ENCODE results near the gene TMED6. TPM values are rescaled to one million over a fixed set of nuclear protein-coding genes. Genes with fewer than 3 reads are reported as not detected.
A peak's percentile ranks its signal among the peaks of the same experiment; 100 is the strongest.

TMED6 gene
- total and polyA plus RNA-seq, 2 experiments from 2014 or later: 0.29 TPM; not detected in 1

GRCh38 chr16:69364088-69364487 is 12.5 kb upstream of the TMED6 start (continued):
- TF ChIP-seq ZNF462 (CRISPR knock-in tag; IDR thresholded peaks at IDR 0.05) (no peak), EZH2phosphoT487 (IDR thresholded peaks at IDR 0.05; ENCODE audit: unreplicated experiment) (no peak), CTCF (conservative IDR thresholded peaks at IDR 0.05; ENCODE audit: low read depth in 2 of 2) (no peak), STAT1 (IDR thresholded peaks at IDR 0.05; ENCODE audit: unreplicated experiment) (no peak), ZNF114 (CRISPR knock-in tag; IDR thresholded peaks at IDR 0.05) (no peak), NANOG (IDR thresholded peaks at IDR 0.05; ENCODE audit: borderline replicate concordance) (no peak), EZH2 (IDR thresholded peaks at IDR 0.05; ENCODE audit: low read depth, unreplicated experiment) (no peak)

GRCh38 chr16:69363281-69363717 is 11.7 kb upstream of the TMED6 start:
- no peak overlapping the region for H3K27ac Mint-ChIP-seq
- TF ChIP-seq ZNF462 (CRISPR knock-in tag; IDR thresholded peaks at IDR 0.05) (no peak), POLR2AphosphoS5 (IDR thresholded peaks at IDR 0.05; ENCODE audit: low read depth) (no peak), NANOG (IDR thresholded peaks at IDR 0.05; ENCODE audit: borderline replicate concordance) (no peak)

More at GRCh38 chr16:69363281-69363717, 11.7 kb upstream of the TMED6 start:
- Mint-ChIP-seq H3K4me1 (no peaks in the 10 kb centered on the region), H3K4me3 (no peak overlapping the region), H3K36me3 (ENCODE audit: low read depth) (peaks cover 28% of the 10 kb centered on the region), H3K9me3 (no peaks in the 10 kb centered on the region; the same call in 2 of the 3 replicates), H3K27me3 (ENCODE audit: insufficient read depth, low read depth, poor library complexity) (peaks cover 3% of the 10 kb centered on the region)
- Histone ChIP-seq H3K4me2 (no peak overlapping the region), H3K9me2 (ENCODE audit: insufficient read depth) (no peaks in the 10 kb centered on the region), H3K79me2 (replicated peaks; ENCODE audit: insufficient read depth) (no peaks in the 10 kb centered on the region), H3K27me3 (ENCODE audit: insufficient read depth) (no peaks in the 10 kb centered on the region), H3K36me3 (ENCODE audit: insufficient read depth) (peaks cover 30% of the 10 kb centered on the region), H2AFZ (no peak overlapping the region), H3K4me3 (no peak overlapping the region), H3K4me1 (ENCODE audit: insufficient read depth) (no peaks in the 10 kb centered on the region), H3K27ac (ENCODE audit: low read depth) (peak overlapping the region; percentile 76; the same call in 1 of the 2 replicates), H4K20me1 (replicated peaks; ENCODE audit: insufficient read depth) (peaks cover 3% of the 10 kb centered on the region), H3F3A (replicated peaks; ENCODE audit: low read depth) (0 out of 2 replicates have a peak, but pooled peaks cover 11% of the 10 kb centered on the region)
- DNase-seq (ENCODE audit: low spot score) (no peak), ATAC-seq (no peak)

All from GM23338 (cell line).